HG03469 (cell line): ENCODE results near the gene OMG.
"Not testable (repeated sequence)": the region's sequence is repeated elsewhere in the genome, so short reads cannot be mapped to it uniquely, and the experiment has no call there.

Experiments
- ATAC-seq: cut with Tn5 transposase; IDR thresholded peaks from one replicate; pipeline ENCODE4 v1.9.1; 2021; ENCODE audit warnings: mild to moderate bottlenecking, moderate library complexity, moderate number of reproducible peaks; ENCODE audit not compliant: unreplicated experiment

Gene OMG, protein sequence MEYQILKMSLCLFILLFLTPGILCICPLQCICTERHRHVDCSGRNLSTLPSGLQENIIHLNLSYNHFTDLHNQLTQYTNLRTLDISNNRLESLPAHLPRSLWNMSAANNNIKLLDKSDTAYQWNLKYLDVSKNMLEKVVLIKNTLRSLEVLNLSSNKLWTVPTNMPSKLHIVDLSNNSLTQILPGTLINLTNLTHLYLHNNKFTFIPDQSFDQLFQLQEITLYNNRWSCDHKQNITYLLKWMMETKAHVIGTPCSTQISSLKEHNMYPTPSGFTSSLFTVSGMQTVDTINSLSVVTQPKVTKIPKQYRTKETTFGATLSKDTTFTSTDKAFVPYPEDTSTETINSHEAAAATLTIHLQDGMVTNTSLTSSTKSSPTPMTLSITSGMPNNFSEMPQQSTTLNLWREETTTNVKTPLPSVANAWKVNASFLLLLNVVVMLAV

GRCh38 chr17:31297090-31297489 lies at the start of gene OMG:
Gene OMG (minus strand): TSS chr17:31297239. CDS start chr17:31296331, 908 bp downstream.
- no peak for ATAC-seq

GRCh38 chr17:31345191-31345747 lies 48.2 kb upstream of the OMG start:
- ATAC-seq, result not testable (repeated sequence)

DNA sequence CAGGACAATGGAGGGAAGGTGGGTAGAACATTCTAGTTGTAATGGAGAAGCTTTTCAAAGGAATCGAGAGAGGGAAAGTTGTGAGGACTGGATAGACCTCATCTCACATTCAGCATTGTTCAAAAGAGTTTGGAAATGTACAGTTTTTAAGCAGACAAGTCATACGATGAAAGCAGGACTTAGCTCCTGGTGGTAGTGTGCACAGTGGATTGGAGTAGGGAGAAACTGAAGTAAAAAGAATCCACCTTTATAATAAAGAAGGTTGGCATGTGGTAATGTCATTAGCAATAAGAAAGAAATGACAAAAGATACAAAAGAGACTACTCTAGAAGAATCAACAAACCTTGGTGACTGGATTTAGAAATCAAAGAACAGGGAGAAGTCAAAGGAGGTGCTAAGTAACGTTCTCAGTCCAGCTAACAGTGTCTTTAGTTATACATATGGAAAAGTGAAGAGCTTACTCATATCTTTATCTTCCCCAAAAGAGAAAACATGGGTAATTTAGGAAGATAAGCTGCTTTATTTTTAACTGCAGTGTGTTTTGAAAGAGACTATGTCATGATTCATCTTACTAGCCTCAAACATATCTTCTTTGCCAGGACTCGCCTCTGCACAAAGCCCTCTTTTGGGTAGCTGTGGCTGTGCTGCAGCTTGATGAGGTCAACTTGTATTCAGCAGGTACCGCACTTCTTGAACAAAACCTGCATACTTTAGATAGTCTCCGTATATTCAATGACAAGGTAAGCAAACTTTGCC lies 43.0 kb upstream of the OMG start:
- no peak for ATAC-seq

DNA sequence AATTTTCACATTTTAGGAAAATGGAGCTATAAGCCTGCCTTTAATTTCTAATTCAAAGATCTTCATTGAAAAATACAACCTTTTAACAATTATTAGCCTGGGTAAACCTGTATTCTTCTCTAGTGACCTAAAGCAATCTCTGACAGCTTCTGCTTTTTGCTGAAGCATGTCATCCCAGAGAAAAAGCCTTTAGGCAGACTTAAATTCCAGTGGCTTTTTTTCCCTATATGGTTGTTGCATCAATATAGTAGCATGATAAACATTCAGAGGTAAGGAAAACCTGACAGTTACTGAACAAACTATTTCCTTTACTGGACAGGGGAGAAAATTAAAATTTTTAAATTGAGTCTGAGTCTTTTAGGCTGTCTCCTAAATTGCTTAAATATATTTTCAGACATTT lies 32.2 kb upstream of the OMG start:
- no peak for ATAC-seq

GRCh38 chr17:31328160-31328535 lies 31.1 kb upstream of the OMG start:
- no peak for ATAC-seq

DNA sequence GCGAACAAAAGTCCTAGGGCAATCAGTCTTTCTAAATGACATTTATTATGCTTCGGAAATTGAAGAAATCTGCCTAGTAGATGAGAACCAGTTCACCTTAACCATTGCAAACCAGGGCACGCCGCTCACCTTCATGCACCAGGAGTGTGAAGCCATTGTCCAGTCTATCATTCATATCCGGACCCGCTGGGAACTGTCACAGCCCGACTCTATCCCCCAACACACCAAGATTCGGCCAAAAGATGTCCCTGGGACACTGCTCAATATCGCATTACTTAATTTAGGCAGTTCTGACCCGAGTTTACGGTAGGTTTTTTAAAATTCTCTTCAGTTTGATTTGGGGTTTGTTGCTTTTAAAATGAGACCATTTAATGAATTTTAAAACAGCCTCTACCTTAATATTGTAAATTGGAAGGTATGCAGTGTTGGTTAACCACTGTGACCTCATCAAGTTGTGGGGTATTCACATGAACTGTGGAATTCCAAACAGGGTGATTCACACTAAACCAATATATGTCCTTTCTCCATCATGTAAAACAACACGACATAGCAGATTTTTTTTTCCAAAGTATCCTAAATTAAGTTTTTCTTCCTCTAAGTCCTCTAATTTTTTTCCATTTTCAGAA lies 30.6 kb upstream of the OMG start:
- no peak for ATAC-seq

- no peak for ATAC-seq
Observed at GRCh38 chr17:31323551-31323950, 26.5 kb upstream of the OMG start.

DNA sequence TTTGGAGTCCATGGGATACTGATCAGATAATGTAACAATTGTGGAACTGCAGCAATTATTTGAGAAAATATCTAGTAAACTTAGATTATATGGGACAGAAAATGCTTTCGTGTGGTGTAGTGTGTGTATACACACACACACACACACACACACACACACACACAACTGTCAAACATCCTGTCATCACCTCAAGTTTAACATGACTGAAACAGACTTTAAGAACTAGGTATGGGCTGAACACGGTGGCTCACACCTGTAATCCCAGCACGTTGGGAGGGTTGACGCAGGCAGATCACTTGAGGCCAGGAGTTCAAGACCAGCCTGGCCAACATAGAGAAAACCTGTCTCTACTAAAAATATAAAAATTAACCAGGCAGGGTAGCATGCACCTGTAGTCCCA lies 24.9 kb upstream of the OMG start:
- ATAC-seq, result no peak

GRCh38 chr17:31321481-31321880 lies 24.4 kb upstream of the OMG start, which contains the start of gene EVI2A:
Gene EVI2A (minus strand): TSS chr17:31321622. CDS start chr17:31319013, 2,609 bp downstream.
- ATAC-seq, result no peak

GRCh38 chr17:31320791-31321190 lies 23.8 kb upstream of the OMG start:
- no peak for ATAC-seq

DNA sequence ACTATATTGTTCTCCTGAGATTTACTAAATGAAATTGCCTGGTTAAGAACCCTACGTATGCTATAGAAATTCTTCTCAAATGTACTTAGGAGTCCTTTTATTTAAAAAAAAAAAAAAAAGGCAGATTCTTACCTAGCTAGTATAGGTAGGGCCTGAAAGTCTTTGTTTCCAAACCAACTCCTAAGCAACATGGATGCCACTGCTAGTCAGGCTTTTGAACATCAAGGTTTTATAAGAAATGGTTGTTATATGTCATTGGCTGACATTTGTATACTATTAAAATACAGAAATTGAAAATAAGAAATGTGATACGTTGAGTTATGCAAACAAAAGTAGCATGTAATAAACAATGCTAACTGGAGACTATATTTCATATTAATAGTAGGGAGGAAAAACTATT lies 23.2 kb upstream of the OMG start:
- no peak for ATAC-seq

GRCh38 chr17:31318851-31319661 lies 22.0 kb upstream of the OMG start:
- no peak for ATAC-seq

GRCh38 chr17:31318298-31318801 lies 21.3 kb upstream of the OMG start:
- ATAC-seq, result no peak

GRCh38 chr17:31314782-31315100 lies 17.7 kb upstream of the OMG start:
- no peak for ATAC-seq

DNA sequence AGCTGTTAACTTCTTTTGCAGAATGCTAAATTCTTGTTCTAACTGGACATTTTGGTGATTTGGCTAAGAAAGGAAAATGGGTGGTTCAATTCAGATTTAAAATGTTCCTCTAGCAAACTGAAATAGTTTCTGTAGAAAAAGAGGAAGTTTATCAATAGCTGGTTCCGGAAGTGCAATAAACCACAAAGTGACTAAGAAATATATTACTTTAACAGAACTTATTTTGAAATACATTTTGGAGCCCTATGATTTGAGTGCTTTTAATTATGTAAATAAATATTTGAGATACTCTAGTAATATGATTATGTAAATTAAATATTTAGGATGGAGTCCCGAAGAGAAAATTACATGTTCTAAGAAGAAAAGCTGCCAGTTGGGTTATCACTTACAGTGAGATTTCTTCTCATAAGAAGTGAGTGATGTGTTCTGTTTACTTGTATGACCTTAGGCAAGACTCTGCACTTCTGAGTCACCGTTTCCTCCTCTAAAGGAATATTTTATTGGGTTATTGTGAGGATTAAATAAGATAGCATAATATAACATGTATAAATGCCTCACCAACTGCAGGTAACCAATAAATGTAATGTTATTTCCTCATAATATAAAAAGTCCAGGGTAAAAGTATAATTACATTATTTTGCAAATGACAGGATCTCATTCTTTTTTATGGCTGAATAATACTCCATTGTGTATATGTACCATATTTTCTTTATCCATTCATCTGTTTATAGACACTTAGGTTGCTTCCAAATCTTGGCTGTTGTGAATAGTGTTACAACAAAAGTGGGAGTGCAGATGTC lies 17.1 kb upstream of the OMG start, which contains the start of gene EVI2B:
Gene EVI2B (minus strand): TSS at position 73 of the 800 bp plus-strand sequence. CDS start 8,445 bp downstream, outside the sequence.
- ATAC-seq, result no peak

- ATAC-seq, result not testable (repeated sequence)
Observed at GRCh38 chr17:31312223-31312622, 15.2 kb upstream of the OMG start.

DNA sequence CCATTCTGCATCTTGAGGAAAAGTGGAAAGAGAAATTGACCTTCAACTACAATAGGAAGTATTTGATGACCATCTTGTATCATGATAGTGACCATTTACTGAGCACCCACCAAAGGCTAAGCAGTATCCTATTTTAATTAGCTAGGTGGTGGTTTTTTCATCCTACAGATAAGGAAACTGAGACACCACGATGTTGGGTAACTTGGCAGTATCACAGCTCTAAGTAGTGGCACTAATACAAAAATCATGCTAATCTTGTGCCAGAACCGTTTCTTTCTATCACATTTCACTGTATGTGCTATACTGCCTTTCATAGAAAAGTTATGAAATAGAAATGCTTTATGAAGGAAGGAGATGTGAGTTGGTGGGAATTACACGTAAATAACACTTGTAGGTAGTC lies 14.5 kb upstream of the OMG start:
- no peak for ATAC-seq

DNA sequence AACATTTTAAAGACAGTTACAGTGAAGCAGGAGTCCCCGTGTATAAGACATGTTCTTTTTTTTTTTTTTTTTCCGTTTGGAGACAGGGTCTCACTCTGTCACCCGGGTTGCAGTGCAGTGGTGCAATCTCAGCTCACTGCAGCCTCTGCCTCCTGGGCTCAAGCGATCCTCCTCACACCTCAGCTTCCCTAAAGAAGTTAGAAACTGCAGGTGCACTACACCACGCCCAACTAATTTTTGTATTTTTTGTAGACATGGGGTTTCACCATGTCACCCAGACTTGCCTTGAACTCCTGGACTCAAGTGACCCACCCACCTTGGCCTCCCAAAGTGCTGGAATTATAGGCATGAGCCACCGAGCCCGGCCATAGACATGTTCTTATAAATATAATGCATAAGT lies 13.8 kb upstream of the OMG start:
- no peak for ATAC-seq

- ATAC-seq, result no peak
Observed at GRCh38 chr17:31310260-31310659, 13.2 kb upstream of the OMG start.
